HepG2 (cell line): Measurements from ENCODE around the gene SEMA4B.

Experiments used
- CEBPB ChIP-seq: IDR thresholded peaks from 2 replicates; pipeline ENCODE4 v1.6.1; 2011; ENCODE audit warnings: low read depth, low read length, improper control_type of control experiment, borderline replicate concordance
- CREB1 ChIP-seq, 2 experiments: fragments of 450-650 bp in 1 of 2; IDR thresholded peaks; 2 replicates each; pipeline ENCODE4 v1.6.1; 2016 to 2017; ENCODE audit warnings: control low read depth in 1 of 2, mild to moderate bottlenecking in 1 of 2, missing compliant biosample characterization in 1 of 2, missing genetic modification characterization in 1 of 2
- HDAC6 ChIP-seq: fragments of 200-600 bp; sonication (generic); IDR thresholded peaks from 2 replicates; pipeline ENCODE4 v1.7.0; 2017; ENCODE audit warnings: mild to moderate bottlenecking, antibody characterized with exemption, low read length, low read depth
- NFAT5 ChIP-seq: sonication (generic); formaldehyde crosslinking; IDR thresholded peaks from 2 replicates; pipeline ENCODE4 v1.4.0; 2020; ENCODE audit warnings: missing genetic modification reagents
- NFYB ChIP-seq: sonication (generic); formaldehyde crosslinking; IDR thresholded peaks from 2 replicates; pipeline ENCODE4 v1.4.0; 2020; ENCODE audit warnings: missing genetic modification reagents
- POLR2A ChIP-seq, 2 experiments: IDR thresholded peaks; 2 replicates each; pipeline ENCODE4 v1.6.1; 2011; ENCODE audit warnings: low read depth in 2 of 2, low read length in 2 of 2, mild to moderate bottlenecking in 1 of 2, moderate library complexity in 1 of 2; ENCODE audit not compliant: insufficient read depth in 1 of 2
- REST ChIP-seq, 2 experiments: IDR thresholded peaks; 2 replicates each; pipeline ENCODE4 v1.6.1; 2011 to 2012; ENCODE audit warnings: low read length in 2 of 2, borderline replicate concordance in 1 of 2, low read depth in 1 of 2, mild to moderate bottlenecking in 1 of 2, moderate library complexity in 1 of 2
- SKI ChIP-seq: fragments of 450-650 bp; IDR thresholded peaks from one replicate; pipeline ENCODE4 v1.6.1; 2018; ENCODE audit warnings: mild to moderate bottlenecking; ENCODE audit not compliant: partially characterized antibody
- SMC3 ChIP-seq: IDR thresholded peaks from 2 replicates; pipeline ENCODE4 v1.6.1; 2011; ENCODE audit warnings: low read length, improper control_type of control experiment
- ZNF512 ChIP-seq: sonication (generic); formaldehyde crosslinking; IDR thresholded peaks from 2 replicates; pipeline ENCODE4 v1.4.0; 2020; ENCODE audit warnings: mild to moderate bottlenecking, missing genetic modification reagents
- ZNF558 ChIP-seq: sonication (generic); formaldehyde crosslinking; IDR thresholded peaks from 2 replicates; pipeline ENCODE4 v1.9.0; 2022; ENCODE audit warnings: mild to moderate bottlenecking, missing genetic modification reagents, borderline replicate concordance
- ZNF720 ChIP-seq: sonication (generic); formaldehyde crosslinking; IDR thresholded peaks from 2 replicates; pipeline ENCODE4 v1.4.0; 2020; ENCODE audit warnings: missing genetic modification reagents

- TF ChIP-seq CEBPB (no peak), NFYB (no peak), ZNF558 (no peak), ZNF720 (no peak), ZNF512 (no peak), HDAC6 (no peak), SMC3 (no peak), NFAT5 (CRISPR knock-in tag) (no peak), POLR2A (IDR thresholded peaks at IDR 0.05; ENCODE audit: insufficient read depth in 1 of 2, low read depth in 2 of 2, low read length in 2 of 2) (no peak), SKI (no peak), REST (IDR thresholded peaks at IDR 0.05; ENCODE audit: borderline replicate concordance in 1 of 2, low read depth in 1 of 2, low read length in 2 of 2) (no peak), CREB1 (IDR thresholded peaks at IDR 0.05) (no peak), CREB1 (CRISPR knock-in tag; IDR thresholded peaks at IDR 0.05) (no peak)
Observed at GRCh38 chr15:90165157-90165556, 36.0 kb upstream of the SEMA4B start.
